ENCODE measurements around the gene GAPDHS. TPM values are rescaled to one million over a fixed set of nuclear protein-coding genes. Genes with fewer than 3 reads are reported as not detected.

GAPDHS gene
- total and polyA plus RNA-seq, 2 of the 13 experiments (the other 11 are each of a cell fraction or from before 2014, with no cell fraction given): not detected

GRCh38 chr19:35495107-35496064 lies 37.9 kb upstream of the GAPDHS start:
- Histone ChIP-seq H3K27ac (ENCODE audit: extremely low read length, insufficient read depth, low read length) (no peak overlapping the region), H3K4me2 (ENCODE audit: low read depth, low read length) (peak overlapping the region; percentile 95), H3K79me2 (ENCODE audit: insufficient read depth, low read length) (no peaks in the 10 kb centered on the region), H3K4me3 (replicated peaks in 1 of 3; ENCODE audit: insufficient read depth in 1 of 3, low read depth in 2 of 3, low read length in 3 of 3) (peak overlapping the region; percentile 25 to 66 (median 44); a peak in 4 of 6 replicates), H3K9me3 (ENCODE audit: low read length) (no peaks in the 10 kb centered on the region), H4K20me1 (ENCODE audit: insufficient read depth, low read length) (no peaks in the 10 kb centered on the region), H2AFZ (ENCODE audit: low read length) (no peak overlapping the region), H3K4me1 (ENCODE audit: insufficient read depth, low read length) (peaks cover 15% of the 10 kb centered on the region), H3K36me3 (replicated peaks in 1 of 2; ENCODE audit: control insufficient read depth in 1 of 2, insufficient read depth in 2 of 2, low read length in 2 of 2) (0 out of 5 replicates have a peak, but pooled peaks cover 0 to 8% of the 10 kb centered on the region in 2 experiments), H3K27me3 (ENCODE audit: control insufficient read depth in 1 of 2, insufficient read depth in 2 of 2, low read length in 2 of 2) (no peaks in the 10 kb centered on the region), H3K9ac (ENCODE audit: insufficient read depth, low read depth, low read length) (peak overlapping the region; percentile 61)
- intact Hi-C loops (cut with micrococcal nuclease; ENCODE audit: unreplicated experiment): loop anchor here (1.0 to 10.0 kb wide), 2 partner anchors 143 to 251 kb away; partner anchors contain the start of gene LSR
- WGBS (ENCODE audit: low lambda C conversion rate): 30% methylated on average over 6 of the region's 30 CpGs
- ChIA-PET POLR2A (interaction anchor here (0.9 to 1.1 kb wide), 4 partner anchors 9 to 142 kb away, joined by 3 to 5 read pairs (median 3); no protein-coding TSS in a partner anchor), CTCF (ENCODE audit: low intra/inter-chr PET ratio, low total read pairs) (interaction anchor here (1.2 to 2.6 kb wide), 2 partner anchors 75 to 143 kb away, joined by 5 to 30 read pairs; no protein-coding TSS in a partner anchor)
- no TSS peak for BruUV-seq (replicated peaks)
- in situ Hi-C loops (cut with HindIII; ENCODE audit: extremely low pct_ligation_motif_present, low pct_unique_long_range_greater_than_20kb): no loop called here
- peak; percentile 54 for DNase-seq (ENCODE audit: low spot score)
- peak; percentile 93 for ATAC-seq
- peak; percentile 50 for FAIRE-seq
- TF ChIP-seq ZNF17 (CRISPR knock-in tag; IDR thresholded peaks at IDR 0.05) (no peak), BHLHE40 (IDR thresholded peaks at IDR 0.05; ENCODE audit: low read length) (no peak), IRF1 (CRISPR knock-in tag; IDR thresholded peaks at IDR 0.05; ENCODE audit: low read depth) (no peak), ARID5B (CRISPR knock-in tag; IDR thresholded peaks at IDR 0.05) (no peak), RNF2 (conservative IDR thresholded peaks at IDR 0.05; ENCODE audit: low read depth) (no peak), SATB2 (CRISPR knock-in tag; IDR thresholded peaks at IDR 0.05) (no peak), ZNF720 (CRISPR knock-in tag; IDR thresholded peaks at IDR 0.05) (no peak), BCLAF1 (IDR thresholded peaks at IDR 0.05) (no peak), ZMAT5 (CRISPR knock-in tag; IDR thresholded peaks at IDR 0.05; ENCODE audit: borderline replicate concordance, low read depth) (no peak), ATF2 (CRISPR knock-in tag; IDR thresholded peaks at IDR 0.05) (no peak)
- TF ChIP-seq, protein P1, sequence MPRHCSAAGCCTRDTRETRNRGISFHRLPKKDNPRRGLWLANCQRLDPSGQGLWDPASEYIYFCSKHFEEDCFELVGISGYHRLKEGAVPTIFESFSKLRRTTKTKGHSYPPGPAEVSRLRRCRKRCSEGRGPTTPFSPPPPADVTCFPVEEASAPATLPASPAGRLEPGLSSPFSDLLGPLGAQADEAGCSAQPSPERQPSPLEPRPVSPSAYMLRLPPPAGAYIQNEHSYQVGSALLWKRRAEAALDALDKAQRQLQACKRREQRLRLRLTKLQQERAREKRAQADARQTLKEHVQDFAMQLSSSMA (CRISPR knock-in tag; IDR thresholded peaks at IDR 0.05): no peak
